A549 (cell line): ENCODE measurements around the gene TMEM95. TPM values are rescaled to one million over a fixed set of nuclear protein-coding genes. Genes with fewer than 3 reads are reported as not detected.

ENCODE experiments used
- ATAC-seq, 2 experiments: fragments of 200-7000 bp in 1 of 2; fragments of >200 bp in 1 of 2; cut with Nextera tagmentation in 1 of 2; cut with Tn5 transposase in 1 of 2; 3 replicates each; pipeline versions ENCODE4 v1.8.0 to v1.9.1; 2018 to 2020; ENCODE audit warnings: mild to moderate bottlenecking in 1 of 2, moderate library complexity in 1 of 2
- CTCF ChIA-PET: fragments of 300-600 bp; sonication (Branson Sonifier 250); formaldehyde crosslinking; extraction: SDS; loops from one replicate; lab custom pipeline; 2021; ENCODE audit warnings: antibody characterized with exemption, inconsistent platforms; lab: Yijun Ruan, JAX
- POLR2A ChIA-PET: fragments of 350-600 bp; formaldehyde crosslinking; extraction: SDS; loops from one replicate; lab custom pipeline; 2021; ENCODE audit warnings: antibody characterized with exemption, inconsistent platforms; lab: Yijun Ruan, JAX
- DNase-seq, 2 experiments: peaks; one replicate each; pipeline versions ENCODE4 v3.0.0 to v3.0.0-alpha.2; 2011 to 2016; ENCODE audit warnings: low read depth in 1 of 2, low spot score in 1 of 2
- FAIRE-seq: peaks from 2 replicates; lab custom pipeline; 2011; peaks lifted over from hg19 to GRCh38; lab: Jason Lieb, UNC
- H3K27ac ChIP-seq, 2 experiments: fragments of >200 bp; sonication (Bioruptor Twin); formaldehyde crosslinking; 3 replicates each; pipeline ENCODE4 v1.5.1; 2016 to 2017
- H3K4me1 ChIP-seq: fragments of >200 bp; sonication (Bioruptor Twin); formaldehyde crosslinking; 3 replicates; pipeline ENCODE4 v1.6.1; 2016
- H3K4me2 ChIP-seq: fragments of >200 bp; sonication (Bioruptor Twin); formaldehyde crosslinking; 3 replicates; pipeline ENCODE4 v1.6.1; 2016
- H3K4me3 ChIP-seq: fragments of >200 bp; sonication (Bioruptor Twin); formaldehyde crosslinking; 3 replicates; pipeline ENCODE4 v1.5.1; 2016
- H3K9me3 ChIP-seq: fragments of >200 bp; sonication (Bioruptor Twin); formaldehyde crosslinking; 3 replicates; pipeline ENCODE4 v1.6.1; 2016
- EHF ChIP-seq: fragments of 250-450 bp; sonication (Bioruptor Pico); IDR thresholded peaks from 2 replicates; pipeline ENCODE4 v1.5.0; 2020; ENCODE audit warnings: mild to moderate bottlenecking
- EHMT2 ChIP-seq: fragments of 200-600 bp; sonication (generic); IDR thresholded peaks from 2 replicates; pipeline ENCODE4 v1.6.1; 2016; ENCODE audit warnings: antibody characterized with exemption, low read depth, mild to moderate bottlenecking, moderate library complexity
- HEYL ChIP-seq: fragments of 250-450 bp; sonication (Bioruptor Pico); IDR thresholded peaks from 2 replicates; pipeline ENCODE4 v1.8.0; 2021; ENCODE audit warnings: mild to moderate bottlenecking, moderate library complexity
- HOXB13 ChIP-seq: fragments of 250-450 bp; sonication (Bioruptor Pico); IDR thresholded peaks from 2 replicates; pipeline ENCODE4 v1.5.0; 2020; ENCODE audit warnings: low read depth, mild to moderate bottlenecking, moderate library complexity
- JUNB ChIP-seq: fragments of >200 bp; sonication (Bioruptor Twin); formaldehyde crosslinking; IDR thresholded peaks from 2 replicates; pipeline ENCODE4 v1.6.1; 2016
- KDM5A ChIP-seq: fragments of 200-600 bp; sonication (generic); IDR thresholded peaks from 2 replicates; pipeline ENCODE4 v1.6.1; 2016; ENCODE audit warnings: antibody characterized with exemption, mild to moderate bottlenecking
- MYC ChIP-seq: IDR thresholded peaks from 2 replicates; pipeline ENCODE4 v1.6.1; 2012; ENCODE audit warnings: mild to moderate bottlenecking, inconsistent platforms, low read length, improper control_type of control experiment, borderline replicate concordance
- NFE2L2 ChIP-seq: fragments of 150-350 bp; conservative IDR thresholded peaks from 2 replicates; pipeline ENCODE4 v1.6.1; 2014; ENCODE audit warnings: low read length
- PHF8 ChIP-seq: fragments of 200-600 bp; sonication (generic); IDR thresholded peaks from 2 replicates; pipeline ENCODE4 v1.6.1; 2016; ENCODE audit warnings: low read depth, mild to moderate bottlenecking, antibody characterized with exemption, moderate library complexity, borderline replicate concordance
- POLR2A ChIP-seq: IDR thresholded peaks from 2 replicates; pipeline ENCODE4 v1.6.1; 2012; ENCODE audit warnings: mild to moderate bottlenecking, low read length
- SREBF2 ChIP-seq: fragments of 450-650 bp; IDR thresholded peaks from 2 replicates; pipeline ENCODE4 v1.6.1; 2014; ENCODE audit warnings: mild to moderate bottlenecking, moderate library complexity
- TFCP2L1 ChIP-seq: fragments of 250-450 bp; sonication (Bioruptor Pico); IDR thresholded peaks from 2 replicates; pipeline ENCODE4 v1.5.0; 2021; ENCODE audit warnings: mild to moderate bottlenecking
- TP53 ChIP-seq: fragments of 250-450 bp; sonication (Bioruptor Pico); IDR thresholded peaks from 2 replicates; pipeline ENCODE4 v1.5.0; 2021; ENCODE audit warnings: mild to moderate bottlenecking, moderate library complexity
- ZFP36 ChIP-seq: fragments of 450-650 bp; IDR thresholded peaks from 2 replicates; pipeline ENCODE4 v1.6.1; 2014; ENCODE audit warnings: borderline replicate concordance; ENCODE audit not compliant: partially characterized antibody
- WGBS: methylation state at CpG from one replicate; pipeline ENCODE4 v1.1.6; 2017; ENCODE audit errors: missing lambda C conversion rate; 5-methylcytosine and 5-hydroxymethylcytosine counted together
- polyA plus RNA-seq, 4 experiments: library from polyadenylated mRNA; depleted of rRNA in 3 of 4; stranded (reverse); fragments of >200 nt; fragmentation: RNase III in 1 of 4; extraction: RNeasy Plus Mini Kit Qiagen cat#74134 plus additional on column Dnase treatment in 1 of 4; gene quantifications; 2 replicates in 3 of 4; 3 replicates in 1 of 4; pipeline ENCODE4 v1.2.3, GENCODE V29; 2011 to 2017
- TF ChIP-seq, protein P1 (sequence below): fragments of 250-450 bp; sonication (Bioruptor Pico); IDR thresholded peaks from 2 replicates; pipeline ENCODE4 v1.5.0; 2020; ENCODE audit warnings: low read depth, mild to moderate bottlenecking, moderate library complexity
- TF ChIP-seq, protein P2 (sequence below): fragments of 200-600 bp; sonication (generic); IDR thresholded peaks from 2 replicates; pipeline ENCODE4 v1.6.1; 2016; ENCODE audit warnings: antibody characterized with exemption, mild to moderate bottlenecking, moderate library complexity
- TF ChIP-seq, protein P3 (sequence below): fragments of 150-350 bp; IDR thresholded peaks from 2 replicates; pipeline ENCODE4 v1.6.1; 2014; ENCODE audit warnings: low read depth, mild to moderate bottlenecking, low read length
- TF ChIP-seq, protein P4 (sequence below): fragments of >200 bp; sonication (Bioruptor Twin); formaldehyde crosslinking; IDR thresholded peaks from 3 replicates; pipeline ENCODE4 v1.6.1; 2016
- TF ChIP-seq, protein P5 (sequence below): fragments of >200 bp; sonication (Bioruptor Twin); formaldehyde crosslinking; IDR thresholded peaks from 3 replicates; pipeline ENCODE4 v1.5.1; 2016

Gene TMEM95
- polyA plus RNA-seq, 2 of the 4 experiments (the other 2 are of a cell fraction) = not detected

DNA sequence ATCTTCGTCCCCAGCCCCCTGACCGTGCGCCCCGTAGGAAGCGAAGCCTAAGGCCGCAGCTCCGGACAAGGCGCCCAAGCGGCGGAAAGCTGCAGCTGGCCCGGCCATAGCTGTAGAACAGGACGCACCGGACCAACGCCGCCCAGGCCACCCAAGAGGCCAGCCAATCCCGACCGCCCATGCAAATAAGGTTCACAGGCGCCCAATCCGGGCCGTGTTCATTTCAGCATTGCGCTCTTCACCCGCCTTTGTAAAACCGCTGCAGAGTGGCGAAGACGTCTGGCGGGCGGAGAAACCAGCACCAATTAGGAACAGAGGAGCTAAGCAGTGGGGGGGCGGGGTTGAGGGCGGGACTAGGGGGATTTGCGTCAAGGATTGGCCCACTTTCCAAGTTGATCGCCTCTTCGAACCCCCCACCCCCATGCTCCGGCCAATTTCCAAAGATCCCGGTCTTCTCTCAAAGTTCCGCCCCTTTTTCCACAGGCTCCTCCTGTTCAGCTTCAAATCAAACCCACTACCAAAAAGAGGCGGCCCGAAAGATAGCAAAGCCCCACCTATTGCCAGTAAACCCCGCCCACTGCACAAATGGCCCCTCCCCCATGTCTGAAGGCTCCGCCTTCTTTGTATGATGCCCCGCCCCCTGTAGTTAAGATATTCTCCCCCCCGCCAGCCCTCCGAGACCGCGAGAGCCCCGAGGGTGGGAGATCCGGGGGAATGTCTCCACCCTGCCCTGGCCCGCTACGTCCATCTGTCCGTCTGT, 49.2 kb downstream of the TMEM95 start, which contains the start of gene TMEM256 (continued):
- TF ChIP-seq, protein P1, sequence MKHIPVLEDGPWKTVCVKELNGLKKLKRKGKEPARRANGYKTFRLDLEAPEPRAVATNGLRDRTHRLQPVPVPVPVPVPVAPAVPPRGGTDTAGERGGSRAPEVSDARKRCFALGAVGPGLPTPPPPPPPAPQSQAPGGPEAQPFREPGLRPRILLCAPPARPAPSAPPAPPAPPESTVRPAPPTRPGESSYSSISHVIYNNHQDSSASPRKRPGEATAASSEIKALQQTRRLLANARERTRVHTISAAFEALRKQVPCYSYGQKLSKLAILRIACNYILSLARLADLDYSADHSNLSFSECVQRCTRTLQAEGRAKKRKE (CRISPR knock-in tag) = no peak
- TF ChIP-seq MYC (peak; percentile 21; the same call in 1 of the 2 replicates), POLR2A (peak; percentile 88), SREBF2 (peak; percentile 33; the same call in 1 of the 2 replicates)
- TF ChIP-seq, protein P2, sequence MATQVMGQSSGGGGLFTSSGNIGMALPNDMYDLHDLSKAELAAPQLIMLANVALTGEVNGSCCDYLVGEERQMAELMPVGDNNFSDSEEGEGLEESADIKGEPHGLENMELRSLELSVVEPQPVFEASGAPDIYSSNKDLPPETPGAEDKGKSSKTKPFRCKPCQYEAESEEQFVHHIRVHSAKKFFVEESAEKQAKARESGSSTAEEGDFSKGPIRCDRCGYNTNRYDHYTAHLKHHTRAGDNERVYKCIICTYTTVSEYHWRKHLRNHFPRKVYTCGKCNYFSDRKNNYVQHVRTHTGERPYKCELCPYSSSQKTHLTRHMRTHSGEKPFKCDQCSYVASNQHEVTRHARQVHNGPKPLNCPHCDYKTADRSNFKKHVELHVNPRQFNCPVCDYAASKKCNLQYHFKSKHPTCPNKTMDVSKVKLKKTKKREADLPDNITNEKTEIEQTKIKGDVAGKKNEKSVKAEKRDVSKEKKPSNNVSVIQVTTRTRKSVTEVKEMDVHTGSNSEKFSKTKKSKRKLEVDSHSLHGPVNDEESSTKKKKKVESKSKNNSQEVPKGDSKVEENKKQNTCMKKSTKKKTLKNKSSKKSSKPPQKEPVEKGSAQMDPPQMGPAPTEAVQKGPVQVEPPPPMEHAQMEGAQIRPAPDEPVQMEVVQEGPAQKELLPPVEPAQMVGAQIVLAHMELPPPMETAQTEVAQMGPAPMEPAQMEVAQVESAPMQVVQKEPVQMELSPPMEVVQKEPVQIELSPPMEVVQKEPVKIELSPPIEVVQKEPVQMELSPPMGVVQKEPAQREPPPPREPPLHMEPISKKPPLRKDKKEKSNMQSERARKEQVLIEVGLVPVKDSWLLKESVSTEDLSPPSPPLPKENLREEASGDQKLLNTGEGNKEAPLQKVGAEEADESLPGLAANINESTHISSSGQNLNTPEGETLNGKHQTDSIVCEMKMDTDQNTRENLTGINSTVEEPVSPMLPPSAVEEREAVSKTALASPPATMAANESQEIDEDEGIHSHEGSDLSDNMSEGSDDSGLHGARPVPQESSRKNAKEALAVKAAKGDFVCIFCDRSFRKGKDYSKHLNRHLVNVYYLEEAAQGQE = peak; percentile 78

DNA sequence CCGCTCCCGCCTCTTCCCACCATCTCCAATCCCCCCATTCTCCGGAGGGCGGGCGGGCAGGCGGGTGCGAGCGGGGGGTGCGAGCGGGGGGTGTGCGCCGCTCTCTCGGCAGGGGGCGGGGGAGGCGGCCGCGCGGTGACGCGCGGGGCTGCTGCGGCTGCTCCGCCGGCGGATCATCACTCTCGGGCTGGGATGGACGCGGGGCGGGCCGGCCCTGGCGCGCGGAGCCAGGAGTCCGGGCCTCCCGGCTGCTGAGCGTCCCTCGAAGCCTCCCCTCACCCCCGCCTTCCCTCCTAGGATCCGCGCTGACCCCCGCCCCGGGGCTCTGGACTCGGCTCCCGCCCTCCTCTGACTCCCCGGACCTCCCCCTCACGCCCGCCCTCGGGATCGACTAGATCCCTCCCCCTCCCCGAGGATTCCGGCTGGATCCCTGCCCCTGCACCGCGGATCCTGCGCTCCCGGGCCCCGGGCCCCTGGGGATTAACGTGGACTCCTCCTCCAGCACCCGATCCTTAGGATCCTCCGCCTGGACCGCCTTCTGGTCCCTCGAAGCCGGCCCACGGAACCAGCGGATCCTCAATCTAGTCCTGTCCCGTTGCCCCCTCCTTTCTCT, 49.9 kb downstream of the TMEM95 start:
- Histone ChIP-seq H3K4me3 (peak overlapping the region; percentile 88), H3K4me2 (peak overlapping the region; percentile 99), H3K4me1 (peaks cover 28% of the 10 kb centered on the region), H3K9me3 (no peaks in the 10 kb centered on the region), H3K27ac (peak overlapping the region; percentile 81 to 92)
- under 1% methylated on average over 25 of the region's 65 CpGs for WGBS
- peak in 1 of 2 experiments; percentile 56 for DNase-seq
- ChIA-PET CTCF (interaction anchor here (0.7 to 3.4 kb wide), 8 partner anchors 32 to 156 kb away, joined by 3 to 29 read pairs (median 7); partner anchors contain the start of gene SENP3), POLR2A (interaction anchor here (0.8 to 2.4 kb wide), 20 partner anchors 10 to 282 kb away, joined by 3 to 26 read pairs (median 6); partner anchors contain the start of genes CHRNB1, MPDU1, PLSCR3 and POLR2A)
- no peak for FAIRE-seq
- ATAC-seq = peak; percentile 38 to 43
- peak; percentile 23; the same call in 1 of the 2 replicates for TF ChIP-seq TFCP2L1
- no peak for TF ChIP-seq EHMT2
- peak; percentile 44; the same call in 1 of the 2 replicates for TF ChIP-seq POLR2A
- TF ChIP-seq KDM5A = no peak
- TF ChIP-seq, protein P3, sequence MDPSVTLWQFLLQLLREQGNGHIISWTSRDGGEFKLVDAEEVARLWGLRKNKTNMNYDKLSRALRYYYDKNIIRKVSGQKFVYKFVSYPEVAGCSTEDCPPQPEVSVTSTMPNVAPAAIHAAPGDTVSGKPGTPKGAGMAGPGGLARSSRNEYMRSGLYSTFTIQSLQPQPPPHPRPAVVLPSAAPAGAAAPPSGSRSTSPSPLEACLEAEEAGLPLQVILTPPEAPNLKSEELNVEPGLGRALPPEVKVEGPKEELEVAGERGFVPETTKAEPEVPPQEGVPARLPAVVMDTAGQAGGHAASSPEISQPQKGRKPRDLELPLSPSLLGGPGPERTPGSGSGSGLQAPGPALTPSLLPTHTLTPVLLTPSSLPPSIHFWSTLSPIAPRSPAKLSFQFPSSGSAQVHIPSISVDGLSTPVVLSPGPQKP = no peak
- TF ChIP-seq TP53 (CRISPR knock-in tag) = no peak
- no peak for TF ChIP-seq HEYL (CRISPR knock-in tag)
- no peak for TF ChIP-seq EHF (CRISPR knock-in tag)
- TF ChIP-seq JUNB = no peak
- TF ChIP-seq MYC = no peak
- TF ChIP-seq HOXB13 (CRISPR knock-in tag) = no peak
- TF ChIP-seq, protein P2 = no peak
- no peak for TF ChIP-seq NFE2L2
- TF ChIP-seq, protein P1 (CRISPR knock-in tag) = no peak
- peak; percentile 82 for TF ChIP-seq PHF8
- TF ChIP-seq, protein P4, sequence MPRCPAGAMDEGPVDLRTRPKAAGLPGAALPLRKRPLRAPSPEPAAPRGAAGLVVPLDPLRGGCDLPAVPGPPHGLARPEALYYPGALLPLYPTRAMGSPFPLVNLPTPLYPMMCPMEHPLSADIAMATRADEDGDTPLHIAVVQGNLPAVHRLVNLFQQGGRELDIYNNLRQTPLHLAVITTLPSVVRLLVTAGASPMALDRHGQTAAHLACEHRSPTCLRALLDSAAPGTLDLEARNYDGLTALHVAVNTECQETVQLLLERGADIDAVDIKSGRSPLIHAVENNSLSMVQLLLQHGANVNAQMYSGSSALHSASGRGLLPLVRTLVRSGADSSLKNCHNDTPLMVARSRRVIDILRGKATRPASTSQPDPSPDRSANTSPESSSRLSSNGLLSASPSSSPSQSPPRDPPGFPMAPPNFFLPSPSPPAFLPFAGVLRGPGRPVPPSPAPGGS = 0 out of 3 replicates have a peak, but pooled peaks have one; percentile 58
- TF ChIP-seq ZFP36 = no peak
- TF ChIP-seq, protein P5, sequence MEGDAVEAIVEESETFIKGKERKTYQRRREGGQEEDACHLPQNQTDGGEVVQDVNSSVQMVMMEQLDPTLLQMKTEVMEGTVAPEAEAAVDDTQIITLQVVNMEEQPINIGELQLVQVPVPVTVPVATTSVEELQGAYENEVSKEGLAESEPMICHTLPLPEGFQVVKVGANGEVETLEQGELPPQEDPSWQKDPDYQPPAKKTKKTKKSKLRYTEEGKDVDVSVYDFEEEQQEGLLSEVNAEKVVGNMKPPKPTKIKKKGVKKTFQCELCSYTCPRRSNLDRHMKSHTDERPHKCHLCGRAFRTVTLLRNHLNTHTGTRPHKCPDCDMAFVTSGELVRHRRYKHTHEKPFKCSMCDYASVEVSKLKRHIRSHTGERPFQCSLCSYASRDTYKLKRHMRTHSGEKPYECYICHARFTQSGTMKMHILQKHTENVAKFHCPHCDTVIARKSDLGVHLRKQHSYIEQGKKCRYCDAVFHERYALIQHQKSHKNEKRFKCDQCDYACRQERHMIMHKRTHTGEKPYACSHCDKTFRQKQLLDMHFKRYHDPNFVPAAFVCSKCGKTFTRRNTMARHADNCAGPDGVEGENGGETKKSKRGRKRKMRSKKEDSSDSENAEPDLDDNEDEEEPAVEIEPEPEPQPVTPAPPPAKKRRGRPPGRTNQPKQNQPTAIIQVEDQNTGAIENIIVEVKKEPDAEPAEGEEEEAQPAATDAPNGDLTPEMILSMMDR = no peak
